ENCODE results near the gene BORCS6. TPM values are rescaled to one million over a fixed set of nuclear protein-coding genes. Genes with fewer than 3 reads are reported as not detected.
A peak's percentile ranks its signal among the peaks of the same experiment; 100 is the strongest.

BORCS6 gene
- total and polyA plus RNA-seq, 2 of the 13 experiments (the other 11 are each of a cell fraction or from before 2014, with no cell fraction given): 2.0 to 5.1 TPM

DNA sequence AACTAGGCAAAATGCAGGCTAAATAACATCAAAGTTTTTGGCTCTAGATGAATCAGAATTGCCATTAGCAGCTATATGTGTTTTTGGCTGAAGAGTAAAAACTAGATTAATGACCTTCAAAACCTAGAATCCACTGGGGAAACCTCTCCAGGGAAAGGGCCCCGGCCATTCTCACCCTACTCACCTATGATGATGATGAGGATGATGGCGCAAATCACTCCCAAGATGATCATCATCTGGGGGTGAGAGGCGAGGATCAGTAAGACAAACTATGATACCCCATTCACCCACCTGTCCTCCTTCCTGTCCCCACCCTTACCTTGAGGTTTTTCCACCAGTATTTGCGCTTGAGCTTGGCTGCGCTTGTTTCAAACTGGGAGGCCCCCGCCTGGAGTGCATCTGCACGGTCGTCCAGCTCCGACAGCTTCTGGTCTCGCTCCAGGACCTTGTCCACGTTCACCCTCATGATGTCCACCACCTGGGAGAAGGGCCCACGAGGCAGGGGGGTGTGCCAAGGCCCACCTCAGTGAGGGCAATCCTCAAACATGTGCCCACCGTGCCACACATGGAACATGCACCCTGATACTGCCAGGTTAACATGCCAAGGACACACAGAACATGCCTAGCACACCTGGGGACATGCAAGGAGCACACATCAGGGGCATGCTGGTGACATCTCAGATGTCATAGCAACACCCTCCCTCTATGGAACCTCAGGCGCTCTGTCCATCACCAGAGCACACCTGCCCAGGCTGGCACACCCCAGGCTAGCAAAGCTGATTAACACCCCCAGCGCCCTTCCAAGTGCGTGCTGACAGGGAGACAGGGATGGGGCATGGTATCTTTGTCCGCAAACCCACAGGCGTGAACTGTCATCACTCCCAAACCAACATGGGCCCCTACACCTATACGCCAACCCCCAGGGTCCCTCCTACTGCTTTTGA lies 28.4 kb downstream of the BORCS6 start (continued):
- TF ChIP-seq, protein P1, sequence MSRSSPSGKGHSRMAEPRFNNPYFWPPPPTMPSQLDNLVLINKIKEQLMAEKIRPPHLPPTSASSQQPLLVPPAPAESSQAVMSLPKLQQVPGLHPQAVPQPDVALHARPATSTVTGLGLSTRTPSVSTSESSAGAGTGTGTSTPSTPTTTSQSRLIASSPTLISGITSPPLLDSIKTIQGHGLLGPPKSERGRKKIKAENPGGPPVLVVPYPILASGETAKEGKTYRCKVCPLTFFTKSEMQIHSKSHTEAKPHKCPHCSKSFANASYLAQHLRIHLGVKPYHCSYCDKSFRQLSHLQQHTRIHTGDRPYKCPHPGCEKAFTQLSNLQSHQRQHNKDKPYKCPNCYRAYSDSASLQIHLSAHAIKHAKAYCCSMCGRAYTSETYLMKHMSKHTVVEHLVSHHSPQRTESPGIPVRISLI (CRISPR knock-in tag; IDR thresholded peaks at IDR 0.05; ENCODE audit: borderline replicate concordance): 0 out of 2 replicates have a peak, but pooled peaks have one; percentile 4
- no peak for TF ChIP-seq ZBTB7A (CRISPR knock-in tag; IDR thresholded peaks at IDR 0.05)

DNA sequence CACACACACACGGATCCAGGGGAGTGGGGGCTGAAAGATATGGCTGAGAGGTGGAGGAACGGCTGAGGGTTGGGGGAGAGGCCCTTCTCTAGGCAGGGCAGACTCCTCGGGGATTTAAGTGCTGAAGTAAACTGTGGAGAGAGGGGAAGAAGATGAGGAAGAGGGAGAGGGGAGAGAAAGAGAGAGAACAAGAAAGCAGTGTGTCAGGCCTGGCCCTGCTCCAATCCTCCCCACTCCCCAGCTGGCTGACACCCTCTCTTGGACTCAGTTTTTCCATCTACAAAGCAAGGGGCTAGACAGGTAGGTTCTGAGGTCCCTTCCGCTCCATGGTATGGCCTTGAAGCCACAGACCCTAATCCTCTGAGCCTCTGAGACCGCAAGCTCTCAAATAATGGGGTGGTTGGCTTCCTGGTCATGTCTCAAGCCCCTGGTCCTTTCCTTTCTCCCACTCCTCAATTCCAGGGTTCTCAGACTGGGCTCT lies 29.2 kb downstream of the BORCS6 start:
- Histone ChIP-seq H3K36me3 (replicated peaks in 1 of 2; ENCODE audit: control insufficient read depth in 1 of 2, insufficient read depth in 2 of 2, low read length in 2 of 2) (peaks cover 1 to 7% of the 10 kb centered on the region in 2 experiments; a peak in 3 of 5 replicates), H2AFZ (ENCODE audit: low read length) (no peak overlapping the region), H3K4me3 (replicated peaks in 1 of 3; ENCODE audit: insufficient read depth in 1 of 3, low read depth in 2 of 3, low read length in 3 of 3) (no peak overlapping the region), H3K9ac (ENCODE audit: insufficient read depth, low read depth, low read length) (peak overlapping the region; percentile 39; the same call in 1 of the 2 replicates), H3K4me1 (ENCODE audit: insufficient read depth, low read length) (peaks cover 55% of the 10 kb centered on the region), H3K79me2 (ENCODE audit: insufficient read depth, low read length) (peaks cover 18% of the 10 kb centered on the region), H3K4me2 (ENCODE audit: low read depth, low read length) (peak overlapping the region; percentile 100; the same call in 1 of the 2 replicates), H3K27ac (ENCODE audit: extremely low read length, insufficient read depth, low read length) (peak overlapping the region; percentile 30), H3K9me3 (ENCODE audit: low read length) (no peaks in the 10 kb centered on the region), H4K20me1 (ENCODE audit: insufficient read depth, low read length) (no peaks in the 10 kb centered on the region), H3K27me3 (ENCODE audit: control insufficient read depth in 1 of 2, insufficient read depth in 2 of 2, low read length in 2 of 2) (no peaks in the 10 kb centered on the region; a peak in 1 of 5 replicates)
- intact Hi-C loops (cut with micrococcal nuclease; ENCODE audit: unreplicated experiment): no loop called here
- FAIRE-seq: no peak
- no peak for DNase-seq (ENCODE audit: low spot score)
- BruUV-seq (replicated peaks): no TSS peak
- ChIA-PET POLR2A (interaction anchor here (2.0 kb wide), 1 partner anchor 12 kb away, joined by 11 read pairs; no protein-coding TSS in a partner anchor), CTCF (ENCODE audit: low intra/inter-chr PET ratio, low total read pairs) (interaction anchor here (1.9 kb wide), 1 partner anchor 22 kb away, joined by 5 read pairs; no protein-coding TSS in a partner anchor)
- TF ChIP-seq PCBP1 (IDR thresholded peaks at IDR 0.05; ENCODE audit: borderline replicate concordance, low read depth, low read length) (no peak), HES4 (CRISPR knock-in tag; IDR thresholded peaks at IDR 0.05; ENCODE audit: borderline replicate concordance) (no peak)
- in situ Hi-C loops (cut with HindIII; ENCODE audit: extremely low pct_ligation_motif_present, low pct_unique_long_range_greater_than_20kb): no loop called here
- ATAC-seq: no peak
- 86% methylated on average over 5 of the region's 5 CpGs for WGBS (ENCODE audit: low lambda C conversion rate)

Measured in HepG2 (cell line).